Astrocyte (in vitro differentiated cells and primary cell): ENCODE data around the gene DTWD1. TPM values are rescaled to one million over a fixed set of nuclear protein-coding genes. Genes with fewer than 3 reads are reported as not detected.

Experiments
- DNase-seq: peaks from one replicate; pipeline ENCODE4 v3.0.0-alpha.2; 2010; ENCODE audit warnings: low read depth
- FAIRE-seq: peaks from 2 replicates; lab custom pipeline; 2011; peaks lifted over from hg19 to GRCh38; lab: Jason Lieb, UNC
- H2AFZ ChIP-seq: 2 replicates; pipeline ENCODE4 v1.6.0; 2012; ENCODE audit warnings: low read depth, low read length, inconsistent platforms
- H3K27ac ChIP-seq: 2 replicates; pipeline ENCODE4 v1.5.1; 2011; ENCODE audit warnings: low read depth, low read length, inconsistent platforms
- H3K27me3 ChIP-seq: 2 replicates; pipeline ENCODE4 v1.6.0; 2011; ENCODE audit warnings: low read length, inconsistent platforms; ENCODE audit not compliant: insufficient read depth
- H3K36me3 ChIP-seq: 2 replicates; pipeline ENCODE4 v1.5.1; 2011; ENCODE audit warnings: low read length, inconsistent platforms; ENCODE audit not compliant: insufficient read depth
- H3K4me1 ChIP-seq: 2 replicates; pipeline ENCODE4 v1.5.1; 2011; ENCODE audit warnings: low read length, inconsistent platforms; ENCODE audit not compliant: insufficient read depth
- H3K4me2 ChIP-seq: 2 replicates; pipeline ENCODE4 v1.6.0; 2012; ENCODE audit warnings: low read length, inconsistent platforms
- H3K4me3 ChIP-seq: 2 replicates; pipeline ENCODE4 v1.5.1; 2011; ENCODE audit warnings: low read depth, mild to moderate bottlenecking, low read length, inconsistent platforms; ENCODE audit not compliant: insufficient read depth
- H3K79me2 ChIP-seq: 2 replicates; pipeline ENCODE4 v1.6.0; 2012; ENCODE audit warnings: mild to moderate bottlenecking, low read length, inconsistent platforms; ENCODE audit not compliant: insufficient read depth
- H3K9ac ChIP-seq: 2 replicates; pipeline ENCODE4 v1.6.0; 2012; ENCODE audit warnings: mild to moderate bottlenecking, low read length, inconsistent platforms
- H3K9me3 ChIP-seq: 2 replicates; pipeline ENCODE4 v1.5.1; 2012; ENCODE audit warnings: low read depth, mild to moderate bottlenecking, low read length, inconsistent platforms; ENCODE audit not compliant: insufficient read depth
- H4K20me1 ChIP-seq: 2 replicates; pipeline ENCODE4 v1.6.0; 2012; ENCODE audit warnings: low read length, inconsistent platforms; ENCODE audit not compliant: insufficient read depth
- H3K27ac Mint-ChIP-seq: one replicate; pipeline ENCODE4 v1.8.0; 2021; ENCODE audit warnings: mild to moderate bottlenecking, mixed read lengths; ENCODE audit not compliant: unreplicated experiment
- H3K27me3 Mint-ChIP-seq: one replicate; pipeline ENCODE4 v1.8.0; 2021; ENCODE audit warnings: low read depth, mixed read lengths; ENCODE audit not compliant: unreplicated experiment
- H3K36me3 Mint-ChIP-seq: one replicate; pipeline ENCODE4 v1.8.0; 2021; ENCODE audit warnings: low read depth, mixed read lengths; ENCODE audit not compliant: unreplicated experiment
- H3K4me1 Mint-ChIP-seq: one replicate; pipeline ENCODE4 v1.8.0; 2021; ENCODE audit warnings: low read depth, mixed read lengths; ENCODE audit not compliant: unreplicated experiment
- H3K4me3 Mint-ChIP-seq: one replicate; pipeline ENCODE4 v1.8.0; 2021; ENCODE audit warnings: mild to moderate bottlenecking, moderate library complexity, mixed read lengths; ENCODE audit not compliant: unreplicated experiment
- H3K9me3 Mint-ChIP-seq: one replicate; pipeline ENCODE4 v1.8.0; 2021; ENCODE audit warnings: mild to moderate bottlenecking, mixed read lengths; ENCODE audit not compliant: unreplicated experiment
- CTCF ChIP-seq: IDR thresholded peaks from 2 replicates; pipeline ENCODE4 v1.5.1; 2011; ENCODE audit warnings: low read depth, mild to moderate bottlenecking, inconsistent platforms, low read length, moderate library complexity; ENCODE audit not compliant: insufficient read depth
- EZH2 ChIP-seq: IDR thresholded peaks from 2 replicates; pipeline ENCODE4 v1.6.1; 2012; ENCODE audit warnings: mild to moderate bottlenecking, low read length, inconsistent platforms; ENCODE audit not compliant: insufficient read depth
- total RNA-seq: library from RNA; stranded (reverse); gene quantifications from 2 replicates; pipeline ENCODE4 v1.2.1, GENCODE V29; 2021

Gene DTWD1
- total RNA-seq, 1 donor from 2014 or later = 21.9 TPM

GRCh38 chr15:49627407-49627877 is 6.6 kb downstream of the DTWD1 start:
- H3K9me3 Mint-ChIP-seq = peaks cover 5% of the 10 kb centered on the region
- peak overlapping the region; percentile 39 for H3K9ac ChIP-seq
- peaks cover 45% of the 10 kb centered on the region for H3K79me2 ChIP-seq
- no peak for FAIRE-seq
- H3K27ac Mint-ChIP-seq = peak overlapping the region; percentile 62
- H3K4me3 ChIP-seq = peak overlapping the region; percentile 13
- peaks cover 4% of the 10 kb centered on the region for H3K9me3 ChIP-seq
- H3K36me3 Mint-ChIP-seq = peaks cover 9% of the 10 kb centered on the region
- H3K36me3 ChIP-seq = peaks cover 7% of the 10 kb centered on the region
- H3K4me1 ChIP-seq = peaks cover 11% of the 10 kb centered on the region
- TF ChIP-seq CTCF (no peak), EZH2 (no peak)
- no peaks in the 10 kb centered on the region for H4K20me1 ChIP-seq
- H2AFZ ChIP-seq = no peak overlapping the region
- no peak overlapping the region for H3K4me3 Mint-ChIP-seq
- H3K4me1 Mint-ChIP-seq = peaks cover 36% of the 10 kb centered on the region
- peak; percentile 95 for DNase-seq
- peak overlapping the region; percentile 75 for H3K4me2 ChIP-seq
- no peaks in the 10 kb centered on the region for H3K27me3 ChIP-seq
- H3K27ac ChIP-seq = peak overlapping the region; percentile 78
- H3K27me3 Mint-ChIP-seq = no peaks in the 10 kb centered on the region

GRCh38 chr15:49628379-49628778 is 7.5 kb downstream of the DTWD1 start:
- TF ChIP-seq EZH2 (no peak), CTCF (no peak)
- Histone ChIP-seq H3K27ac (peak overlapping the region; percentile 78), H3K36me3 (peaks cover 7% of the 10 kb centered on the region)

GRCh38 chr15:49637857-49638256 is 17.0 kb downstream of the DTWD1 start:
- Histone ChIP-seq H3K27me3 (no peaks in the 10 kb centered on the region), H2AFZ (no peak overlapping the region), H3K4me2 (peak overlapping the region; percentile 18), H3K4me3 (no peak overlapping the region), H3K79me2 (no peaks in the 10 kb centered on the region), H3K9me3 (no peaks in the 10 kb centered on the region), H3K4me1 (peaks cover 4% of the 10 kb centered on the region), H4K20me1 (no peaks in the 10 kb centered on the region), H3K9ac (no peak overlapping the region), H3K36me3 (peaks cover 10% of the 10 kb centered on the region), H3K27ac (no peak overlapping the region)
- DNase-seq (no peak), FAIRE-seq (no peak)
- H3K4me3 Mint-ChIP-seq = no peak overlapping the region
- TF ChIP-seq CTCF (no peak), EZH2 (no peak)
- peaks cover 4% of the 10 kb centered on the region for H3K36me3 Mint-ChIP-seq
- peaks cover 3% of the 10 kb centered on the region for H3K4me1 Mint-ChIP-seq
- no peaks in the 10 kb centered on the region for H3K27me3 Mint-ChIP-seq
- H3K27ac Mint-ChIP-seq = no peak overlapping the region
- no peaks in the 10 kb centered on the region for H3K9me3 Mint-ChIP-seq

More at GRCh38 chr15:49628379-49628778, 7.5 kb downstream of the DTWD1 start:
- peak overlapping the region; percentile 47 for H3K27ac Mint-ChIP-seq
- H3K4me3 ChIP-seq = no peak overlapping the region
- peaks cover 35% of the 10 kb centered on the region for H3K79me2 ChIP-seq
- H3K4me1 ChIP-seq = peaks cover 10% of the 10 kb centered on the region
- FAIRE-seq (no peak), DNase-seq (no peak)
- peaks cover 9% of the 10 kb centered on the region for H3K36me3 Mint-ChIP-seq
- H2AFZ ChIP-seq = no peak overlapping the region
- H3K27me3 Mint-ChIP-seq = no peaks in the 10 kb centered on the region
- no peak overlapping the region for H3K9ac ChIP-seq
- H3K27me3 ChIP-seq = no peaks in the 10 kb centered on the region
- H3K4me3 Mint-ChIP-seq = no peak overlapping the region
- H3K4me1 Mint-ChIP-seq = peaks cover 27% of the 10 kb centered on the region
- H3K9me3 ChIP-seq = peaks cover 4% of the 10 kb centered on the region
- H4K20me1 ChIP-seq = no peaks in the 10 kb centered on the region
- peaks cover 5% of the 10 kb centered on the region for H3K9me3 Mint-ChIP-seq
- no peak overlapping the region for H3K4me2 ChIP-seq
